GM18511 (cell line): Measurements from ENCODE around the gene RGS6.

Source experiments
- ATAC-seq: cut with Tn5 transposase; IDR thresholded peaks from one replicate; pipeline ENCODE4 v1.9.1; 2021; ENCODE audit warnings: mild to moderate bottlenecking, moderate library complexity; ENCODE audit not compliant: unreplicated experiment

RGS6 gene

GRCh38 chr14:72568296-72568992, 636.2 kb downstream of the RGS6 start:
- ATAC-seq, result no peak

- no peak for ATAC-seq
Observed at GRCh38 chr14:72573725-72574417, 641.6 kb downstream of the RGS6 start.

GRCh38 chr14:72574715-72575114, 642.5 kb downstream of the RGS6 start:
- ATAC-seq, result no peak

- ATAC-seq, result no peak
Observed at GRCh38 chr14:72576258-72576657, 644.0 kb downstream of the RGS6 start.

- no peak for ATAC-seq
Observed at GRCh38 chr14:72577521-72577920, 645.3 kb downstream of the RGS6 start.

- ATAC-seq, result no peak
Observed at GRCh38 chr14:72578514-72578913, 646.3 kb downstream of the RGS6 start.

GRCh38 chr14:72582582-72582981, 650.4 kb downstream of the RGS6 start:
- no peak for ATAC-seq

GRCh38 chr14:72583316-72584272, 651.4 kb downstream of the RGS6 start:
- no peak for ATAC-seq

- no peak for ATAC-seq
Observed at GRCh38 chr14:72588521-72588920, 656.3 kb downstream of the RGS6 start.

- no peak for ATAC-seq
Observed at GRCh38 chr14:72589652-72590051, 657.4 kb downstream of the RGS6 start.

GRCh38 chr14:72590577-72590976, 658.3 kb downstream of the RGS6 start:
- no peak for ATAC-seq

GRCh38 chr14:72591391-72591790, 659.2 kb downstream of the RGS6 start:
- ATAC-seq, result no peak

GRCh38 chr14:72594099-72594901, 662.1 kb downstream of the RGS6 start:
- ATAC-seq, result peak; percentile 75

GRCh38 chr14:72595152-72595862, 663.1 kb downstream of the RGS6 start:
- no peak for ATAC-seq

- no peak for ATAC-seq
Observed at GRCh38 chr14:72597252-72598233, 665.3 kb downstream of the RGS6 start.

- no peak for ATAC-seq
Observed at GRCh38 chr14:72598306-72598705, 666.1 kb downstream of the RGS6 start.

GRCh38 chr14:72599579-72600470, 667.6 kb downstream of the RGS6 start:
- no peak for ATAC-seq
